K562 (cell line): ENCODE results near the gene USP13. TPM values are rescaled to one million over a fixed set of nuclear protein-coding genes. Genes with fewer than 3 reads are reported as not detected.

ENCODE experiments used
- CCNT2 ChIP-seq: IDR thresholded peaks from 2 replicates; pipeline ENCODE4 v1.6.1; 2011; ENCODE audit warnings: borderline replicate concordance, low read depth, mild to moderate bottlenecking, moderate library complexity, mixed read lengths, low read length; ENCODE audit not compliant: insufficient read length; ENCODE audit errors: extremely low read depth
- CHAMP1 ChIP-seq: fragments of 450-650 bp; IDR thresholded peaks from 2 replicates; pipeline ENCODE4 v1.6.1; 2016; ENCODE audit warnings: mild to moderate bottlenecking
- EGR1 ChIP-seq: fragments of 450-650 bp; conservative IDR thresholded peaks from 2 replicates; pipeline ENCODE4 v1.6.1; 2017; ENCODE audit warnings: mild to moderate bottlenecking
- HMGN3 ChIP-seq: IDR thresholded peaks from 2 replicates; pipeline ENCODE4 v1.6.1; 2011; ENCODE audit warnings: borderline replicate concordance, low read depth, mild to moderate bottlenecking, mixed read lengths, low read length; ENCODE audit not compliant: insufficient read length; ENCODE audit errors: extremely low read depth
- HNRNPK ChIP-seq: fragments of 200-400 bp; formaldehyde crosslinking; IDR thresholded peaks from one replicate; pipeline ENCODE4 v1.6.1; 2018; ENCODE audit warnings: mild to moderate bottlenecking, low read depth, low read length; ENCODE audit not compliant: poor library complexity, severe bottlenecking
- IFI16 ChIP-seq: fragments of 250-450 bp; sonication (Bioruptor Pico); IDR thresholded peaks from 2 replicates; pipeline ENCODE4 v2.1.2; 2022; ENCODE audit warnings: mild to moderate bottlenecking, inconsistent platforms
- MXD1 ChIP-seq: fragments of 250-450 bp; sonication (Bioruptor Pico); IDR thresholded peaks from 2 replicates; pipeline ENCODE4 v1.8.0; 2021; ENCODE audit warnings: borderline replicate concordance, mild to moderate bottlenecking, moderate library complexity; ENCODE audit not compliant: poor library complexity, severe bottlenecking
- TCF15 ChIP-seq: fragments of 250-450 bp; sonication (Bioruptor Pico); IDR thresholded peaks from 2 replicates; pipeline ENCODE4 v1.8.0; 2022; ENCODE audit warnings: moderate library complexity, mild to moderate bottlenecking, inconsistent platforms
- TRIM28 ChIP-seq: fragments of 450-650 bp; IDR thresholded peaks from 2 replicates; pipeline ENCODE4 v1.6.1; 2017
- polyA plus RNA-seq, 8 experiments: library from polyadenylated mRNA; depleted of rRNA in 4 of 8; stranded (reverse) in 5 of 8; unstranded in 3 of 8; fragments of >200 nt; fragmentation: Nextera tagmentation in 2 of 8; fragmentation: Illumina TruSeq in 1 of 8; extraction: Ambion mirVana in 2 of 8; extraction: Trizol in 1 of 8; gene quantifications; 2 replicates each; pipeline versions ENCODE4 v1.2.1 to v1.2.3, GENCODE V29; 2011 to 2014; ENCODE audit warnings: inconsistent platforms in 1 of 8, missing spikeins in 1 of 8
- total RNA-seq, 7 experiments: library from RNA; depleted of rRNA in 6 of 7; stranded (reverse); fragments of >200 nt in 6 of 7; fragmentation: Illumina TruSeq in 2 of 7; extraction: Trizol in 2 of 7; gene quantifications; 2 replicates each; pipeline versions ENCODE4 v1.2.1 to v1.2.3, GENCODE V29; 2011 to 2021; ENCODE audit warnings: low replicate concordance in 1 of 7

Gene USP13
- total and polyA plus RNA-seq, 9 of the 15 experiments (the other 6 are each of a cell fraction or from before 2014, with no cell fraction given) = 0.11 to 2.3 (median 0.51) TPM

GRCh38 chr3:179797192-179797591, 144.4 kb downstream of the USP13 start (continued):
- TF ChIP-seq CHAMP1 (no peak), TCF15 (CRISPR knock-in tag) (no peak), HNRNPK (no peak), MXD1 (CRISPR knock-in tag) (no peak), IFI16 (CRISPR knock-in tag) (no peak), CCNT2 (no peak), HMGN3 (no peak), EGR1 (no peak), TRIM28 (no peak)
